GM21390 (cell line): ENCODE data around the gene EDIL3.
"Not testable (repeated sequence)": the region's sequence is repeated elsewhere in the genome, so short reads cannot be mapped to it uniquely, and the experiment has no call there.

Source experiments
- ATAC-seq: cut with Tn5 transposase; IDR thresholded peaks from one replicate; pipeline ENCODE4 v1.9.1; 2021; ENCODE audit not compliant: unreplicated experiment

The EDIL3 gene

DNA sequence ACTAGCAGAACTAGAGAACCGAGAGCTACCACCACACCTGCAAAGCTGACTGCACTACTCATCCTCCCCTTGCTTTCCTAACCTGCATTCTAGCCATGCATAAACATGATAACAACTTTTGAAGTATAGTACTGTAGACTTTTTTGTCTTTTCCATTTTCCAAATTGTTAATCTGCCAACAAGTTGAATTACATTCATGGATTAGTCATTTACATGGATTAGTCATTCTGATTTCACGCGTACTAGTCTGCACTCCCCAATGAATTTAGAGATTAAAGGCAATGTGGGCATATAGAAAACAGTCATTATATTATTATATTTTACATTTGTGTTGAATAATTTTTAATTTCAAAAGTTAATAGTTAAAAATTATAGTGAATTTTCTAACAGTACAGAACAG is 81.4 kb downstream of the EDIL3 start:
- ATAC-seq, result no peak

DNA sequence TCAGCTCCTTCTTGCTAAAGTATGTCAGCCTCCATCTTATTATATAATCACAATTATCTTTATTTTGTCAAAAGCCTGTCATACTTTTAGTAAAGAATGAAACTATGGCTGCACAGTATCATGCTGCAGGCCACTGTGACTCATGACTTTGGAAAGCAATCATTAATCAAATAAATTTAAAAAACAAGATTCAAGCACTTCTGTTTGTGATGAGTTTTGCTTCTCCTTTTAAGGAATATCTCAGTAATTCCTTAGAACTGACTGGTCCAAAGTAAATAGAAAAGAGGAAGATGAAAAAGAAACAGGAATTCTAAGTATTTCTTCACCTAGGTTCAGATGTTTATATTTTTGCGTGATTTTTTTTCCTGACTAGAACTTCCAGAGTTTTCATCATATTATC is 83.1 kb downstream of the EDIL3 start:
- ATAC-seq, result no peak

DNA sequence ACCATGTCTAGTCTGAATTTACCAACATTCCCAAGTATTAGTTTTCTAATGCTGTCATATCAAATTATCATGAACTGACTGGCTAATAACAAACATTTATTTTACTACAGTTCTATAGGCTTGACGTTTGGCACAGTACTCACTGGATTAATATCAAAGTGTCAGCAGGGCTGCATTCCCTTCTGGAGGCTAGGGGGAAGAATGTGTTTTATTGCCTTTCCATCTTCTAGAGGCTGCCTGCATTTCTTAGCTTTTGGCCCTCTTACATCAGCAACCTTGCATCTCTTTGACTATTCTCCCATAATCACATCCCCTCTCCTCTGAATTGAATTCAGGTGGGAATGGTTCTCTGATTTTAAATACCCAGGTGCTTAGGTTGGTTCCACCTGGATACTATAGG is 84.7 kb downstream of the EDIL3 start:
- no peak for ATAC-seq

DNA sequence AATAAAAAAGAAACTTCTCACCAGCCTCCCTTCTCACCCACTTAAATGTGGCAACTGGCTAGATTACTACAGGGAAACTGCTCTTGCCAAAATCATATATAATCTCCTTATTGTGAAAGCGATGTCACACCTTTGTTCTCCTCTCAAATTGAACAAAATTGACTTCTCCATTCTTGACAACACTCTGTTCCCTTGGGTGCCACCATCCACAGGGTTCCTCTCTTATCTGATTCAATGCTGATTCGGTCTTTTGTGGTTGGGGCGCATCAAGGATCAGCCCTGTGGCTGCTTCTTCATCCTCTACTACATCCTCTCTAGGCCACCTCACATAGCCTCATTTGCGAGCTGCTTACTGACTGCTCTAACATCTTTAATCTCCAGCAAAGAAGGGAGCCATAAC is 86.1 kb downstream of the EDIL3 start:
- ATAC-seq, result no peak

DNA sequence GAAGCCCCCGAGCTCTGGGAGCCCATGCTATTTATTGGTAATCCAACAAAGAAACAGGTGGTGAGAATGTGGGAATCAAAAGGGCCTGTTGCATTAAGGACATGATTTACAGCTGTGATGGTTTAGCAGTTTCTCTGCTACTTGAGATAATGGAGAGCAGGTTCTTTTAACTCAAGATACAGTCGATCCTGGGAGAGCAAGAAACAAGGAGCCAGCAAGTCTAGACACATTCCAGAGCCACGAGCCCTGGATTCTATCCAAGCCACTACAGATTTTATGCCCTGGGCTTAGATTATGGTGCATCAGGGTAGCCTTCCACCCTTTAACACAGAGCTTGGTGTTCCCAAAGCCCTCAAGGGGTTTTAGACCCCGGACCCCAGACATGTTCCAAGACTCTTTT is 87.0 kb downstream of the EDIL3 start:
- not testable (repeated sequence) for ATAC-seq

DNA sequence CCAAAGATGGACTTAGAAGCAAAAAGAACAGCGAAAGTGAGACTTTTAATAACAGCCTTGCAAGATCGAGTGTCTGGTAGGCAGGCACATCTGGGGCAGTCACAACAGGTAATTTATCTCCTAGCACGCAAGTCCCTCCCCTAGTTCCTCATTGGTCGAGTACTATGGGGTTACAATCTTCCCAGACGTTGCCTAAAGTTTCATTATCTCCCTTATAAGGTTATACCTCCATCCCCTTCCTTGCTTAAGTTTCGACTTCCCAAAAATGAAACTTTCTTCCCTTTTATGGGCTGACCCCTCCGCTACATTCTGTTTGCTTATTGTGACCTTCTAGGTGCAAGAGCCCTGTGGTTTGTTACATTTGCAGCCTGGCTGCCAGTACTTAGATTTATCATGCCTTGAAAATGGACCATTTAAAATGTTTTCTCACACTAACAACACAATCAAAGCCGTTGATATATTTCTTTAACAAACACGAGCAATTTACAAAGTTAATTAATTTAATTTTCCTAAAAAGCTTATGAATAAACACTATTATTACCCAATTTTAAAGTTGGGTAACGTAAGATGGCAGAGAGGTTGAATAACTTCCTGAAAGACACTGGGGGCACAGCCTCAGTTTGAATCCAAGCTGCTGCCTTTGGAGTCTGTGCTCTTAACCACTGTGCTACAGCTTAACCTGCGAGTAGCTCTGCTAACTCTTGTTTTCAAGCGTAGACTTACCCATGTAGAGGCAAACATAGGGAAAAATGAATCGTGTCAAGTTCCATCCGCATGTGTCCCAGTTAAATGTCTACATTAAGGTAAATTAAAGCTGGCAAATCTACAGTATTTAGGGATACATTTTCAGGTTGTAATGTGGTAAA is 91.7 kb downstream of the EDIL3 start:
- no peak for ATAC-seq

DNA sequence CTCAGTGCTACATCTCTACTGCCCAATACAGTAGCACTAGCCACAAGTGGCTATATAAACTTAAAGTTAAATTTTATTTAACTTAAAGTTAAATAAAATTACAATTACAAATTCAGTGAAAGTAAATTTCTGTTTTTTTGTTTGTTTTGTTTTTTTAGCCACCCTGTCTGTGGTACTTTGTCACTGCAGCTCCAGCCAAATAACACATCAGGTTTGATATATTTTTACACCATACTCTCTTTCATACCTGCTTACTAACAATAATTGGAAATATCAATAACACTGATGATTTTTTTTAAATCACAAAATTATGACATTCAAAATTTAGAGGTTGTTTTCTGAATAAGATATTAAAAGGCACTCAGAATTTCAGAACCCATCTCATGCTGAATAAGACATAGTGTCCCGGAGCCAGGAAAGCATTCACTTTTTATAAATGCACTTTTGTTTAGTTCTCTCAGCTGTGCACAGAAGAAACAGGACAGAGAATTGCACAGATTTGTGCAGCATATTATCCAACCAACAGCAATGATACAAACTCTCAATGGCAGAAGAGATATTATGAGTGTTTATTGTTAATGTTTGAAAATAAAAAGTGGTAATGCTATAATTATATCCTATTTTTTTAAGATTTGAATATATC is 92.6 kb downstream of the EDIL3 start:
- no peak for ATAC-seq

DNA sequence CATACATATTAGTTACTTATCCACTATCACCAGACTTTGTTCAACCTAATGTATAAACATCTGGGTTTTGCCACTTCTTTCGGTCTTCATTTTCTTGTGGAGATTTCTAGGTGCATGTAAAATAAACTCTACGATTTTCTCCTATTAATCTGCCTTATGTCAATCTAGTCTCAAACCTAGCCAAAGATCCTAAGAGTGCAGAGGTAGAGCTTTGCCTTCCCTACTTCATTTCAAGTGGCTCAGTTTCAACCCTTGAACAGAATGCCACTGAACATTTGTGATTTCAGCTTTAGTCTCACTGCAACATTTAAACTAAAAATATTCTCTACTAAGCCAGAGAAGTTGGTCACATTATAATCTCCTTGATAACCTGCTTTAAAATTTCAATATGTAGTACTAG is 94.0 kb downstream of the EDIL3 start:
- ATAC-seq, result no peak

DNA sequence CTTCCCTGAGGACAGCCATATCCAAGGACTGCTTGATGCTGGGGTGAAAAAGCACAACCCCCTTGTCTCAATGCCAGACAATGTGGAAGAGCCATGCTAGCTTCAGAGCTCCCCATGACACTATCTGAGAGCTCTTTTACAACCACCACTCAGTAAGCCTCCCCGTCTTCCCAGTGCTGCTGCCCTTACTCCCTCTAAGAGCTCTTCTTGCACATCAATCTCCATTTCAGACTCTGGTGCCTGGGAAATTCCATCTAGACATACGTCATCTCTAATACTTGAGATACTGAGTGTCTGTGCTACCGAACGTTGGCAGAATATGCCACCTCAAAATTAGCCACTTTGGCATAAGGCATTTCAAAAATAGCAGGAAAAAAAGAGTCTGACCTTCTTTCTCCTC is 94.5 kb downstream of the EDIL3 start:
- ATAC-seq, result no peak

DNA sequence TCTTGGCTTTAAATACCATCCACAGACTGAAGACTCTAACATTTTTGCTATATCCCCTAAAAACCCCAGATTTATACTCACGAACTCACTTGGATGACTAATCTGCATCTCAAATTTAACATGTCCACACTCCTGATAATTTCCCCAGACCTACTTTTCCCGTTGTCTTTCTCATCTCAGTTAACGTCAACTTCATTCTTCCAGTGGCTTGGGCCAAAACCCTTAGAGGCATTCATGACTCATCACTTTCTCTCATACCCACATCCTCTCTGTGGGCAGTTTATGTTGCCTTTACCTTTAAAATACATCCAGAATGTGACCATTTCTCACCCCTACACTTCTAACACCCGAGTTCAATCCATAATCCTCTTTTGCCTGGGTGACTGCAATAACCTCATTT is 96.7 kb downstream of the EDIL3 start:
- ATAC-seq, result peak; percentile 81

DNA sequence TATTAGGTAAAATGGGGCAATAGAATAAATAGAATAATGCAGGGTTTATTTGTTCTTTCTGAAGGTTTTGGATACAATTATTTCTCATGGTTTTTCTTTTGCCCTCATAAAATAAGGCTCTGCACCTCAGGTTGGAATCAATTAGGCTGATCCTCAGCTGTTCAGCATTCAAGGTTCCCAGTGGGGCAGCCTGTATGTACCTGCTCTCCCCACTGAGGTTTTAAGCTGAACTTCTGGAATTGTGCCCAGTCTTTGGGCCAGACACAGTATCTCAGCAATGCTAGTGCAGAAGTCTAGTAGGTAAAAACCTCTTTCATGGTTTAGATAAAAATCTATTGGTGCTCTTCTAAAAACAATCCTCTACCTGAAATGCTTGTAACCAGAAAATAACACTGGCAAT is 98.0 kb downstream of the EDIL3 start:
- no peak for ATAC-seq

DNA sequence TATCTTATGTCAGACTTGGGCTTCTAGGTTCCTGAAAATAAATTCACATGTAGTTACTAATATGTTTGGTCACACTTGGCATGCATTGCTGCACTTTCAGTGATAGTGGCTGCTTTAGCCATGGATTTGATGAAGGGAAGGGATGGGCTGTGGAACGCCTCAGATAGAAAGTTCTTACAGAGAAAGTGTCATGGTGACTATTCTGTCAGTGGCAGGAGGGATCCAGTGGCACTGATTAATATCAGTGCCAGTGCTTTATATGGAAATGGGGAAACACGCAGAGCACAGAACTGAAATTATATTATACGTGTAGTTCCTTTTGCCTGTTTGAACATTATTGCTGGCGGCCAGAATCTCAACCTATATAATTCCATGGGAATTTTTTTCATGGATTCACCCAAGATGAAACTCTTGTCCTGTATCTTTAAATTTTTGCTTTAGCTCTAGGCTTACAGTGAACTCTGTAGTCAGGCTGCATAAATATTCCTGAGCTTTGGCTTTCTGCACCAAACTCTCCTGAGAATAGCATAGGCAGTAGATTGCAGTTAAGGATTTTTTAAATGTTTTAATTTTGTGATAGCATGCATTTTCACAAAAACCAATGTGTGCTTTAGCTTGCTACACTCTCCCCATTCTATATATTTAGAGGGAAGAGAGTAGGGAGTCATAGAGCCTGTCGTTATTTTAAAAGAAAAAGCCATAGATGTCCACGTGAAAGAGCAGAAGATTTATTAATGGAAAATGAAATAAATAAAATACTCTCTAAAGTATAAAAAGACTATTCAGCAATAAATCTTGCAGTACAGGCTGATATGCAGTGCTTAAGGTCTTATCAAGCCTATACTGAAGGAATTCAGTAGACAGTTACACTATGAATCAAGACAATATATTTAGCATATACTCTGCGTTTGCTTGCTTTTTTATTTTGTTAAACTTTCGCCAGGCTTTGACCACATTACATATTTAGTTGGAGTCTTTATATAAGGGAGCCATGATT is 98.7 kb downstream of the EDIL3 start:
- ATAC-seq, result no peak

DNA sequence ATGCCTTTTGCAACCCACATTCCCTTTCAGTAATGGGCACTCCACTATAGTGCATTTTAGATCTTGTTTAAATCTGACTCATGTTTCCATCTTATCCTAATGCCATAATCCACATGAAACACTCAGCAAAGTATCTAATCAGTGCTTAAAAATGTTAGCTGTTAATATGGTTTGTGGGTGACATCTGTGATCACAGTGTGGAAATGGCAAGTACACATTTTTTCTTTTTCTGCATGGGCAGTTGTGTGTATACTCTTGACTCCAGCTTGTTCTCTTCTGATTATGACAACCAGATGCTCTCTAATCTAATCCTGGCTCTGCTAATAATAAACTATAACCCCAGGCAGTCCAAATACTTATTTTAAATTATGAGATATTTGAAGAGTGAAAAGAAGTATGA is 103.3 kb downstream of the EDIL3 start:
- no peak for ATAC-seq

DNA sequence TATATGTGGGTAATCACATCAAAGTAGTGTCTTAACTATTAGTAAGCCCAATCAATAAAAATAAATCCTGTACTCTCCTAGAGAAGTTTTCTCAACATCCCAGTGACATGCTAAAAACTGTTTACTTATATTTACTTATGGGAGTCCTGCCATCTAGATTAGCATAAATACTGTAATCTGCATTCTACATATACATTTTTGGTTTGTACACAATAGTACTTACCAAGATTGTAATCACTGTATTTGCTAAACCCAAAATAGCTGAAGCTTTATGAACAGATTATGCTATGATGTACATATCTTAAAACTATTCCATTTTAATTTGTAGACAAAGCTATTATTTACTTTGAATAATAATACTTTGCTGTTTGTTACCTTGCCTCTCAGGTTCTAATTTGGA is 105.4 kb downstream of the EDIL3 start:
- no peak for ATAC-seq

DNA sequence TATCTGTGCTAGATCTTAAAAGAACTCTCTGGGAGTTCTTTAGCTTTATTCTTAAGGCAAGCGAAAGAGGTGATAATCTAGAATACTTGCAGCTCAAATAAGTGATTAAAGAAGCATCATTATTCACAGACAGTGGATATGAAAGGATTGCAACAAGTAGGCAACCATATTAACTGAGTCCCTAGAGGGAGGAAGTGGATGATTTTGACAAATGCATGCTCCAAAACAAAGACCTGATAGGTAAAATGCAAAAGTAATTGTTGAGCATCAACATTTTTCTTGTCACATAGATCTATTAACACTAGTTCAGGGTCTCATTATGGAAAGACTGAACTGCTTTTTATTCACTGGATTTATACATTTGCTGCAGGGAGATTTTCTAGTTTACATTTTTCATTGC is 109.1 kb downstream of the EDIL3 start:
- no peak for ATAC-seq

DNA sequence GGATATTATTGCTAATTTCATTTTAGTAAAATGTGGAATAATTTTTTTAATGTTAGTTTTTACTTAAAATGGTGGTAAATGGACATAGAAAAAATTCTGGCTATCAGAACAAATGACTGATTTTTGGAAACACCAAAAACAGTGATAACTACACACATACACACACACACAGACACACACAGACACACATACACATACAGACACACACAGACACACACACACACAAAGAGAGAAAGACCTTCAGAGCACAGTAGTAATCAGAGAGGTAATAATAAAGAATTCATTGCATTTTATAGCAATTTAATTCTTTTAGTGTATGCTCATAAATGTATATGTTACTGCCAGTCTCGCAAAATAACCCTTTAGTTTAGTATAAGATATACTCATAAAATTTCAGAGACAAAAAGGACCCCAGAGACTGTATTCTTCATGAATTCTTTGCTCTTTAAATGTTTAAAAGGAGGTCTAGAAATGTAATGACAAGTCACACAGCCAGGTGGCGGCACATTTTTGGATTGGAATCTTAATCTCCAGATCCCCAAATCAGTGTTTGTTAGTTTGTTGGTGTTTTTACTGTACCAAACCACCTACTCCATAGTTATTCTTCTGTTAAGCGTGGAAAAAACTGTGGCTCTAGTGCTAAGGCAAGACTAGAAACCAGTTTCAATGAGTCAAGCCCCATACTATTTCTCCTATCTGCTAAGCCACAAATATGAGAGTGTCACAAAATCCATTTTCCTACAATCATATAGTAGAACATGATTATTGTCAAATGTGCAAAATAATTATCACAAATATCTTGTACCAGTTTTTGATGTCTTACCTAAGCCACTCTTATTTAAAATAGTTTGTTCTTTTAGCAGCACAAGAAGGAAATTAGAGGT is 109.9 kb downstream of the EDIL3 start:
- ATAC-seq, result no peak

DNA sequence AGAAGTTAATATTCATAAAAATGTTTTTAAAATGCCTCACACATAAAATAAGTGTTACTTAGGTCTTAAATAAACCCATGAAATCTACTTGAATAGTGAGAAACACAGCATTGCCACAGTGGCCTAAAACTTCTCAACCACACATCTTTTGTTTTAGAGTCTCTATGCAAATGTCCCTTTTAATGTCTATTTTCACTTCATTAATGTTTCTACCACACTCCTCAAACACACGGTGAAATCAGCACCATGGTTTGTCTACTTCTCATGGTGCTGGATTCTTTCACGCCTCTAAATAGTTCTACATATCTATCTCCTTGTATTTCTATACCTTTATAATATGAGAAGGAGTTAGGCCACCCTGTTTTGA is 111.2 kb downstream of the EDIL3 start:
- peak; percentile 69 for ATAC-seq

DNA sequence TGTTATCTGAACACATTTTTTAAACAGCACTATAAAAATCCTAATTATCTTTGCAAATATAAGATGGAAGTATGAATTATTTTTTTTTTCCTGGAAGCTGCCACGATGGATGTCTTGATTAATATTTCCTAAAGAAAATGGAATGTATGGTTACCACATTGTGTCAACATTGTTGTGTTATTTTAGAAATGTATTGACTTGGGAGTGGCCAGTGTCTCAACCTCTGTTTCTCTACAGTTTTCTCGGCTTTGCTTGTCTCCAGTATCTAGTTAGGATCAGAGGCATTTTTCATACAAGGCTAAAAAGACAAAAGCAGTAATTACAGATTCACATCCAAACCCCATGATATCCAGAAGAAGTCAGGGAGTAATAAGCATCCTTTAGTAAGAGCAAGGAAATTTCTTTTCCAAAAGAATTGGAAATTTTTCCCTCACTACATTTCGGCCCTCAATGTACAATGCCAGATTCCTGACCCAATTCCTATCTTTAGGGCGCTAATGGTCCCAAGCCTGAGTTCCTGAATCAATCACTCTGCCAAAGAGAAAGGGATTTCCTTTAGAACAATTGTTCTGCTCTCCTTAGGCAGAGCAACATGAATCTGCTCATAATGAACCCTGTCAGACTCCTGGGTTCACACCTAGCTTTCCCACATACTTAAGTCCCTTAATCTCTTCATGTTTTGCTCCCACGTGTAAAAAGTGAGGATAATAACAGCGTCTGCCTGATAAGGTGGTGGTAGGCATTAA is 111.7 kb downstream of the EDIL3 start:
- ATAC-seq, result peak; percentile 37

DNA sequence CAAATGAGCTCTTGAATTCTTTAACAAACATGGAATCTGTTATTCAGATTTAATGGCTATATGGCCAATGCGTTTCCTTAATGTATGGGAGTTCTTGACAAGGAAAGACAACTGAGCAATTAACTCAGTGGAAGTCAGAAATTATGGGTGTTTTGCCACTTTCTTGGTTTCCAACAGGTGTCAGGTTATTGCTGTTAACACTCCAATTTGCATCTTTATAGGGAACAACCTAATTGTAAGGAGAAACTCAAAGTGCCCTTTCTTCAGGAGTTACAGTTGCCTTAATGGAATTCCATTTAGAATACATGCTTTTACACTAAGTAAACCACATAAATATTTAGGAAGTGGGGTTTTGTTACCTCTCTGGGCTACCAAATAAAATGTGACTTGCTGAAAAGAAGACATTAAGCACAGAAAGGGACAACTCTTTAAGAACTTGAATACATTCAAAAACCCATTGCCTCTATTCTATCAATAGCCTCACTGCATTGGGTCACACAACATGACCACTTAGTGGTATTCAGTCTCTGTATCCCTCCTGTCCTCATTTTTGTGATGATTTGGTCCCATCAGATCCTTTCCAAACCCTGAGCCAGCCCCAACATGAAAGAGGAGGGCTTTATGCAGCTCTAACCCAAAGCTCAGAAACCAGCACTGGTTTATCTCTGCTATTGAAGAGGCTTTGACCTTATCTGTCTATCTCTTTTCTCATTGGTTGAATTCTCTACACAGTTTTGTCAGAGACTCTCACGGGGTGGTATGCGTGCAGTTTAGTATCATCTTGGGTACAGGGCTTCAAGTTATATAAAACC is 118.7 kb downstream of the EDIL3 start:
- no peak for ATAC-seq
